GM19328 (cell line): ENCODE data around the gene ZNF519.
"Not testable (repeated sequence)": the region's sequence is repeated elsewhere in the genome, so short reads cannot be mapped to it uniquely, and the experiment has no call there.

Experiments
- ATAC-seq: cut with Tn5 transposase; IDR thresholded peaks from one replicate; pipeline ENCODE4 v1.9.1; 2021; ENCODE audit warnings: mild to moderate bottlenecking, moderate library complexity; ENCODE audit not compliant: unreplicated experiment

ZNF519 gene

DNA sequence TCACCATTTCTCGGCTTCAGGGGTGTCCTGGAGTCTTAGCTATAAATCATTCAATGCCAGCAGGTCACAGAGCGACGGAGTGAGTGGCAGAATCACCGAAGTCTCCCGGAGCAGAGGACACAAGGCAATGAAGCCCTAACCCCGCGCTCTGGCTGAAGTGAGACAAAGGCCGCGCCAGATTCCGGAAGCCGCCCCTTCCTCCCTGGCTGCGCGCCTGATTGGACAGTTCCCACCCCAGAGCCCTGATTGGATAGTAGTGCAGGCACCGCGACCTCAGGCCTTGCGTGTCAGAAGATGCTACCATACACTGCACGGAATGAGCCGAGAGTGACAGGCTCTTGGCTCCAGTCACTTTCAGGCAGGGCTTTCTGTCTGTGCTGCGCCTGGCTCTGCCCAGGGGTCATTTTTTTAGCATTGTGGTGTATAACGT lies at the start of gene ZNF519:
ZNF519 (minus strand) TSS at position 165 of the 430 bp plus-strand sequence; CDS start at position 7, 158 bp downstream.
- ATAC-seq: peak; percentile 100

DNA sequence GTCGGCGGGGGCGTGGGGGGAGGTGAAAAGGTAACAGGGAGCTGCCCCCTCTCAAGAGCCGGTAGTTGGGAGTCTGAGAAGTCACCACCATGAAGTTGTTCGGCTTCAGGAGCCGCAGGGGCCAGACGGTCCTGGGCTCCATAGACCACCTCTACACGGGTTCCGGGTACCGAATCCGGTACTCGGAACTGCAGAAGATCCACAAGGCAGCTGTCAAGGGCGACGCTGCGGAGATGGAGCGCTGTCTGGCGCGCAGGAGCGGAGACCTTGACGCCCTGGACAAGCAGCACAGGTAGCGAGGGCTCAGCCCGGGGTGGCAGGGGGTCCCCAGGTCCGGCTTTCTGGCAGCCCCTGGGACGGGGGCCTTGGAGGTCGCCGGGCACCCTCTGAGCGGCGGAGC lies 47.1 kb upstream of the ZNF519 start:
- no peak for ATAC-seq

DNA sequence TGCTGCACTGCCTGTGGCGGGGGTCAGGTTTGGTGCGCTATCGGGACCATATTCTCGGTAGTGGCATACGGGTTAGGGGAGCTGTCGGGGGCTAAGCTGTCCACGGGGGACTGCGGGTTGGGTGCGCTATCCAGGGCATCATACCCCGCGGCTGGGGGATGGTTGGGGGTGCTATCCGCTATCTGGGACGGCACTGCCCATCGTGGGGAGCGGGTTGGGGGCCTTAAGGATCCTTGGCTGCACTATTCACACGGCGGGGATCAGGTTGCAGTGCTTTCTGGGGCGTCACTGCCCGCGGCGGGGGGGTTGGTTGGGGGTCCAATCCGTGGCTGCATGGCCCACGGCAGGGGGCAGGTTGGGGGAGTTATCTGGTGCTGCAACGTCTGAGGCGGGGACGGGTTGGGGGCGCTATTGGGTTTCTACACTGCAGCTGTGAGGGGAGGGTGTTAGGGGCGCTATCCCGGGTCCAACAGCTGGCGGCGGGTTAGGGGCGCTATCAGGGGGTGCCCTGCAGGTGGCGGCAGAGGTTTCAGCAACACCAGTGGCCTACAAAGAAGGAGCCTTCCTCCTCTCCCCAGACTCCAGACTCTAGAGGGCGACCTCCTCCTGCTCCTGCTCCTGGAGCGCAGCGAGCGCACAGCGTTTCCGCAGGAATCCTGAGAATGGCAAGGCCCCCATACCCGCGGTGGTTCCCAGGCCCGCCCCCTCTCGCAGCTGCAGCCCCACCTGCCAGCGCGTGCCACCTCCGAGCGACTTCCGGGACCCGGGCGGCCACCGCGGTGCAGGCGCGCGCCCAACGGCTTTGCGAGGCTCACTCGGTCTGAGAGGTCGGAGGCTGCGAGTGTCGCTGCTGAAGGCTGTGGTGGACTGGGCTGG lies 46.3 kb upstream of the ZNF519 start:
- peak; percentile 90 for ATAC-seq

DNA sequence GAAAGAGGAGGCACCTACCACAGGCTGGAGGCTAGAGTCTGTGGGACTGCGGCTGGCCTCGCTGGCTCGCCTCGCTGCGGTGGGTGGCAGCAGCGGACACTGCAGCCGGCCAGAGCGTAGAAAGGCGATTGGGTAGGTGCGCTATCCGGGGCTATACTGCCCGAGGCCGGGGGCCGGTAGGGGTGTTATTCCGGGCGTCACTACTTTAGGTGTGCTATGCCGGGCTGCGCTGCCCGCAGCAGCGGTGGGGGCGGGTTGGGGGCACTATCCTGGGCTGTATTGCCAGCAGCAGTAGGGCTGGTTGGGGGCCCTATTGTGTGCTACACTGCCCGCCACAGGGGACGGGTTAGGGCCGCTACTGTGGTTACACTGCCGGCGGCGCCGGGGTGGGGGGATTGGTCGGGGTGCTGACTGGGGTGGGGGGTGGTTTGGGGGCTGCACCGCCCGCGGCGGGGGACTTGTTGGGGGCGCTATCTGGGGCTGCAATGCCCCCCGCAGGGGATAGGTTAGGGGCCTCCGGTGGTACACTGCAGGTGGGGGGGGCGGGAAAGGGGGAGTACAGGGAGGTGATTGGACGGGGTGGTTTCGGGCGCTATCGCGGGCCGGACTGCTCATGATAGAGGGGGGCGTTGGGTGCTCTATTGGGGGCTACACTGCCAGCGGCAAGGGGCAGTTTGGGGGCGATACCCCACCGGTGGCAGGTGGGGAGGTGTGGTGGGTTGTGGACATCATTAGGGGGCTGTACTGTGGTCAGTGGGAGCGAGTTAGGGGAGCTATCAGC lies 45.5 kb upstream of the ZNF519 start:
- ATAC-seq: not testable (repeated sequence)

DNA sequence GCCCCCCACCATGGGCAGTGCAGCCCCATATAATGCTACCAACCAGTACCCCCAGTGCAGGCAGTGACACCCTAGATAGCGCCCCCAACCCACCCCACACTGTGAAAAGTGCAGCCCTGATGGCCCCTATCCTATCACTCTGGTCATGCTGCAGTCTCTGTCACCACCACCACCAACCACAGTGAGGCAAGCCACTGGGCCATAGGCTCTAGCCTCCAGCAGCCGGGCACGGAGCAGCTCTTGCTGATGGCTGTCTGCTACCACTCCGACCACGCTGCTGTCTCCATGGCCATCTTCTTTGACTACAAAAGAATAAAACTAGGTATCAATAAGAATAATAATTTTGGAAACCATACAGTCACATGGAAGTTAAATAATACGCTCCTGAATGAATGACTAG lies 43.2 kb upstream of the ZNF519 start:
- ATAC-seq: not testable (repeated sequence)

DNA sequence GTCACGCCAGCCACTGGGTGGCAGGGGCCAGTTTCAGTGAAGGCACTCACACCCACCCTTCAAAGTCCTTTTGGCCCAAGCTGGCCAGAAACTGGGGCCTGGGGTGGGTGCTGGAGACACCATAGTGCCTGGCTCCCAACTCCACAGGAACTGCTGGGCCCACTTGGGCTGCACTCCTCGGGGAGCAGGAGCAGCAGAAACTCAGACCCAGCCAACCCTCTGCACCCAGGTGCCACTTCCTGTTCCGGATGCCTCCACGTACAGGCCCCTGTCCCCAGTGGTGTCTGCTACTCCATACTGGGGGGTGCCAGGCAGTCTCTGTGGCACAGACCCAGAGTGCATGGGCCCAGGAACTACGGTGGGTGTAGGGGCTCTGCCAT lies 42.5 kb upstream of the ZNF519 start:
- ATAC-seq: no peak

DNA sequence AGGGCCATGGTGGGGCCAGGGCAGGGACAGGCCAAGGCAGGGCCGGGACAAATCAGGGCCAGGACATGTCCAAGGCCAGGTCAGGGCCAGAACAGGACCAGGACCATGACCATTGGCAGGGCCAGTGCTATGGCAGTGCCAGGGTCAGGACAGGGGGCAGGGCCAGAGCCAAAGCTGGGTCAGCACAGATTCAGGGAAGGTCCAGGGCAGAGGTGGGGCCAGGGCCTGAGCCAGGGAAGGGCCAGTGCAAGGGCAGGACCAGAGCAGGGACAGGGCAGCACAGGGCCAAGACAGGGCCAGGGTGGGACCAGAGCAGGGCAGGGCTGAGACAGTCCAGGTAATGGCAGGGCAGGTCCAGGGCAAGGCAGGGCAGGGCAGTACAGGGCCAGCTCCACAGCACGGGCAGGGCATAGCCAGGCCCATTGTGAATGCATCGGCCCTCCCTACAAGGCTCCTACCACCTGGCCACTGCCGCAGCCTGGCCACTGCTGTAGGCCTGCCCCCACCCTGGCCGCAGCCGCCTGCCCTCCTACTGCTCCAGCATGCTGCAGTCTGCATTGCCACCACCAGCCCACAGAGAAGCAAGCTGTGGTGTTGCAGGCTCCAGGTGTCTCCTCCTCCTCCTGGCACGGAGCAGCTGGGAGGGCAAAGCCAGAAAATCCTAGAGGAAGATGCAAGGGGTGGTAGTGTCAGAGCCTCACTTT lies 41.9 kb upstream of the ZNF519 start:
- ATAC-seq: not testable (repeated sequence)

DNA sequence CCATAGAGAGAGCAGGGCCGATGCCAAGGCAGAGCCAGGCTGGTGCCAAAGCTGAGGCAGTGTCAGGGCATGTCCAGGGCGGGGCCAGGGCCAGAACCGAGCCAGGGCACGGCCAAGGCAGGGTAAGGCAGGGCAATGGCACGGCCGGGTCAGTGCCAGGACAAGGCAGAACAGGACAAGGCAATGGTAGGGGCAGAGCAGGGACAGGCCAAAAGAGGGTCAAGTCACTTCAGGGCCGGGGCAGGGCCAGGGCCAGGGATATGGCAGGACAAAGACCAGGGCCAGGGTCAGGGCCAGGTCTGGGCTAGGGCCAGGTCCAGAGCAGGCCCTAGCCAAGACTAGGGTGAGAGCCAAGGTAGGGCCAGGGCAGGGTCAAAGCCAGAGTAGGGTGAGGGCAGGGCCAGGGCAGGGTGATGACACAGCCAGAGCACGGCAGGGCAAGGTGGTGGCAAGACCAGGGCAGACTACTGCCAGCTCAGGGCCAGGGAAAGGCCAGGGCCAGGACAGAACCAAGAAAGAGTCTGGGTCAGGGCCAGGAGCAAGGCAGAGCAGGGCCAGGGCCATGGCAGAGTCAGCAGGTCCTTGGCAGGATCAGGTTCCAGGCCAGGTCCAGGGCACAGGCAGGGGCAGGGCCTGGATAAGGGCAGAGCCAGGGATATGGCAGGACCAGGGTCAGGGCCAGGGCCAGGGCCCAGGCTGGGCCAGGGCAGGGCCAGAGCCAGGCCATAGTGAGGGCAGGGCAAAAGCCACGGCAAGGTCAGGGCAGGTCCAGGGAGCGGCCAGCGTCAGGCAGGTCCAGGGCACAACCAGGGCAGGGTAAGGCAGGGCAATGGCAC lies 41.1 kb upstream of the ZNF519 start:
- not testable (repeated sequence) for ATAC-seq

DNA sequence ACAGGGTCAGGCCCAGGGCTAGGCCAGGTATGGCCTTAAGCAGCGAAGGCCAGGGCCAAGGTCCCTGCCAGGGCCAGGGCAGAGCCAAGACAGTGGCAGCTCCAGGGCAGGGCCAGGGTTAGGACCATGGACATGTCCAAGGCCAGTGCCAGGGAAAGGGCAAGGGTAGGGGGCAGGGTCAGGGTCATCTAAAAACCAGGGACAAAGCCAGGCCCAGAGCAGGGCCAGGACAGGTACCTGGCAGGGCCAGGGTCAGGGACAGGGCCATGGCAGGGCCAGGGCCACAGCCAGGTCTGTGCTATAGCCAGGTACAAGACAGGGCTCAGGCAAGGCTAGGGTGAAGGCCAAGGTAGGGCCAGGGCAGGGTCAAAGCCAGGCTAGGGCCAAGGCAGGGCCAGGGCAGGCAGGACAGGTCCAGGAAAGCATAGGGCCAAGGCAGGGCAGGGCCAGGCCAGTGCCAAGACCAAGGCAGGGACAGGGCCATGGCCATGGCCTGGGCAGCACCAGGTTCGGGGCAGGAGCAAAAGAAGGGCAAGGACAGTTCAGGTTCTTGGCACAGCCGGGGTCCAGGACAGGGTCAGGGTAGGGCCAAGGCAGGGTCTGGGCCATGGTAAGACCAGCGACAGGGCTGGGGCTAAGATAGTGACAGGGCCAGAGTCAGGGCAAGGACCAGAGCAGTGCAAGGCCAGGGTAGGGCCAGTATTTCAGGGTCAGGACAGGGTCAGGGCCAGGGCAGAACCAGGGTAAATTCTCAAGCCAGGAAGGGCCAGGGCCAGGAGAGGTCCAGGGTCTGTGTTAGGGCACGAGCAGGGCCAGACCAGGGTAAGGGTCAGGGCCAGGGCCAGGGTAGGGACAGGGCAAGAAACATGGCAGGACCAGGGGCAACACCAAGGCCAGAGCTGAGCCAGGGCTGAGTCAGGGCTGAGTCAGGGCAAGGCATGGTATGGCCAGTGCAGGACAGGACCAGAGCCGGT lies 40.2 kb upstream of the ZNF519 start:
- ATAC-seq: not testable (repeated sequence)

DNA sequence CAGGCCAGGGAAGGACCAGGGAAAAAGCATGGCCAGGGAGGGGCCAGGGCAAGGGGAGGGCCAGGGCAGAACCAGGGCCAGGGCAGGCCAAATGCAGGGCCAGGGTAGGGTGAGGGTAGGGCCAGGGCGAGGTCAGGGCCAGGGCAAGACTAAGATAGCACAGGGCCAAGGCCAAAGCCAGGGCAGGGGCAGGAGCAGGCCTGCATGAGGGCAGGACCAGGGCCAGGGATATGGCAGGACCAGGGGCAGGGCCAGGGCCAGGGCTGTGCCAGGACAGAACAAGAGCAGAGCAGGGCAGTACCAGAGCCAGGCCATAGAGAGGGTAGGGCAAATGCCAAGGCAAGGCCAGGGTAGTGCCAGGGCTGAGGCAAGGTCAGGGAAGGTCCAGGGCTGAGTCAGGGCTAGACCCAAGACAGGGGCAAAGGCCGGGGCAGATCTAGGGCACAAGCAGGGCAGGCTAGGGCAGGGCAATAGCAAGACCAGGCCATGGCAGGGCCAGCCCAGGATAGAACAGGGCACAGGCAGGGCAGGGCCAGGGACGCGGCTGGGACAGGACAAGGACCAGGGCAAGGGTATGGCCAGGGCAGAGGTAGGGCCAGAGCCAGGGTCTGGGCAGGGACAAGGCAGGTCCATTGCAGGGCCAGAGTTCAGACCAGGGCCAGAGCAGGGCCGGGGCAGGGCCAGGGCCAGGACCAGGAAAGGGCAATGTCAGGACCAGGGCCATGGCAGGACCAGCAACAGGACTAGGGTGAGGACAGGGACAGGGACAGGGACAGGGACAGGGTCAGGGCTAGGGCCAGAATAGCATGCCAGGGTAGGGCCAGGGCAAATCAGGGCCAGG lies 39.3 kb upstream of the ZNF519 start:
- ATAC-seq: not testable (repeated sequence)

DNA sequence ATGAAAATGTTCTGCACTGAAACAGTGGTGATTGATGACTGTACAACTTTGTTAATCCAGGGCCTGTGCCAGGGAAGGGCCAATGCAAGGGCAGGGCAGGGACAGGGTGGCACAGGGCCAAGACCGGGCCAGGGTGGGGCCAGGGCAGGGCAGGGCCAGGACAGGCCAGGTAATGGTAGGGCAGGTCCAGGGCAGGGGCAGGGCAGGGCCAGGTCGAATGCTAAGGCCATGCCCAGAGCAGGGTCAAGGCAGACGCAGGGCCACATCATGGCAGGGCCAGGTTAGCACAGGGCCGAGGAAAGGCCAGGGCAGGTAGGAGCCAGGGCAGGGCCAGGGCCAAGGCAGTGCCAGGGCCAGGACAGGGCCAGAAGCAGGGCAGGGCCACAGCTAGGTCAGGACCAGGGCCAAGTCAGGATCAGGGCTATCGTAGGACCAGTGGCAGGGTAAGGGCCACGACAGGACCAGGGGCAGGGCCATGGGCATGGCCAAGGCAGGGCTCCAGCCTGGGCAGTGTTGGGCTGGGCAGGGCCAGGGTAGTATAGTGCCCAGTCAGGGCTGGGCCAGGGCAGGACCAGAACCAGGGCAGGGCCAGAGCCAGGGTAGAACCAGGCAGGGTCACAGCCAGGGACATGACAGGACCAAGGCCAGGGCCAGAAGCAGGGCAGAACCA lies 38.3 kb upstream of the ZNF519 start:
- not testable (repeated sequence) for ATAC-seq

DNA sequence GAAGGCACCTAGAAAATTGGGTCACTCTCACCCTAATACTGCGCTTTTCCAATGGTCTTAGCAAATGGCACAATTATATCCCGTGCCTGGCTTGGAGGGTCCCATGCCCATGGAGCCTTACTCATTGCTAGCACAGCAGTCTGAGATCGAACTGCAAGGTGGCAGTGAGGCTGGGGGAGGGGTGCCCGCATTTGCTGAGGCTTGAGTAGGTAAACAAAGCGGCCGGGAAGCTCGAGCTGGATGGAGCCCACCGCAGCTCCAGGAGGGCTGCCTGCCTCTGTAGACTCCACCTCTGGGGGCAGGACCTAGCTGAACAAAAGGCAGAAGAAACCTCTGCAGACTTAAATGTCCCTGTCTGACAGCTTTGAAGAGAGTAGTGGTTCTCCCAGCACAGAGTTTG lies 30.7 kb upstream of the ZNF519 start:
- ATAC-seq: not testable (repeated sequence)

DNA sequence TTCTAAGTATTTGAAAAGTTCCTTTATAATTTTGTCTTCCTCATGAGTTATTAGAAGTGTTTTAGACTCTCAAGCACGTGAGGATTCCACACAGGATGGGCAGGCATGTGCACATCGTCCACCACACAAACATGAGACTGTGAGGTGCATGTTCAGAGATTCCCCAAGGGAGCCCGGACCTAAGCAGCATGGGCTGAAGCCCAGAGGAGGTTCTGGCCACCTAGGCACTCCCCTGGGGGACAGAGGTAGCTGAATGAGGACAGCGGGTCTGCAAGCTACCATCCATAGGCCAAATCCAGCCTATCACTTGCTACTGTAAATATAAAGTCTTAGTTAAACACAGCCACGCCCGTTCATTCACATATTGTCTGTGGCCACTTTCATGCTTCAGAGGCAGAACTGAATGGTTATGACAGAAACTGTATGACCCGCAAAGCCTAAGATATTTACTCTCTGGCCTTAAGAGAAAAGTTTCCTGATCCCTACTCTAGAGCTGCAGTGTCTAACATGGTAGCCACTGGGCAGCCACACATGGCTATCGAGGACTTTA lies 19.4 kb upstream of the ZNF519 start:
- ATAC-seq: not testable (repeated sequence)

DNA sequence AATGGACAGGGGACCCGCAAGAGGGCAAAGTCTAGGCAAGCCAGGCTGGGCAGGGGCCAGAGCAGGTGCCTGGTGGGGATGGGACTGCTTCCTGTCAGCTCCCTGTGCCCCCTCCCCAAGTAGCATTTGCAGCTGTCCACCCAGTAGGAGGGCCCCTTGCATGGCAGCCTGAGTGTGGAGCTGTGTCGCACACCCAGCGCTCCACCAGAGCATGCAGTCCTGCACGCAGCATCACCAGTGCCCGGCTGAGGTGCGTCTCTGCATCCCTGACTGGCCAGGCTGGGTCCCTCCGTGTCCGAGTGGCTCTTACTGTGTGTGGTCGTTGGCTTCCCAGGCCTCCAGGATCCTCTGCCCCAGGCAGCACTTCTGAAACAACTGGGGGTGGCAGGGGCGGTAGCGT lies 18.5 kb upstream of the ZNF519 start:
- not testable (repeated sequence) for ATAC-seq

DNA sequence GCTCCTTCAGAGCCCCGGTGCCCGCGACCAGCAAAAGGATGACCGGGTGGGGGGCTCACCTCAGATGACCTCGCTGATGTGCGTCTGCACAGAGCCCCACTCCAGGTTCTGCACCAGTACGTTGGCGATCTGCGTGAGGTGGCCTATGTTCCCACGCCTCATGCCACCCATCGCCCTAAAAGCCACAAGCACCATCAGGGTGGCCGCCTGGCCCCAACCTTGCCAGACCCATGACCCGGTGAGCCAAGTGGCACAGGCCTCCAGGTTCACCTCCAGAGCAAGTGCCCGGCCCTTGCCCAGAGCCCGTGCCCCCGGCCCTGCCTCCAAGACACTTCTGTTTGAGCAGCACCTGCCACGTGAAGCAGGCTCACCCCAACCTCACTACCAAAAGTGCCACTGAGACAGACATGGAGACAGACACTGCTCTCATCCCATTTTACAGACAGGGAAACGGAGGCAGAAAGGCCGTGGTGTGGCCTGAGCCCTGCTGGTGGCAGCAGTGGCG lies 17.7 kb upstream of the ZNF519 start:
- not testable (repeated sequence) for ATAC-seq

DNA sequence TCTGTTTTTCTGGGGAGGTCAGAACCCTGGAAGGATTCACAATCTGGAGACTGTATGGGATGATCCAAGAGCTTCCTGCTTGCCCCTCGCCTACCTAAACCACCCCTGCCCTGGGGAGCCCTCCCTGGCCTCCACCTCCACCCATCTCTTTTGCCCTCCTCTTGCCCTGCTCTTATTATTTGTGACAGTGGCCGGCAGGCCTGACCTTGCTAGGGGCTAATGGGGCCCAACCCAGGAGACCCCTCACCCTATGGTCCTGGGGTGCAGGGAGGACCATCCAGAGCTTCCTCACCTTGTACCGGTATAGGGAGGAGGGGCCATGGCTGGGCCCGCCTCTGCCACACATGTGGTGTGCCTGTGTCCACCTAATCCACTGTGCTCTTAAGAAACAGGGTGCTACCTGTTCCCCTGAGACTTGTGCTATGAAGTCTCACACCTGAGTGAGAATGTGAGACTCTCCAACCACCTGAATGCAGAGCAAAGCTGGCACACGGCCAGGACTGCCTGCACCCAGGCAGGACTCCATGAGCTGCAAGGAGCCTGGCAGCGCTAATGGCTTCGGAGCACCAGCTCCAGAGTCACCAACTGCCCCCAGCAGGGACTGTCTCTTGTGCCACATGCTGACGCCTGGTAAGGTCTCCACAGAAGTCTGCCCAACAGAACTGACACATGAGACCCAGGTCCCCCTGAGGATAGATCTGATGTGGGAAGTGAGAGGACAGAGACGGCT lies 17.1 kb upstream of the ZNF519 start:
- not testable (repeated sequence) for ATAC-seq
